Measurements from ENCODE around the gene GSK3A. TPM values are rescaled to one million over a fixed set of nuclear protein-coding genes. Genes with fewer than 3 reads are reported as not detected.

The GSK3A gene
- 43.5 and 49.1 TPM in 2 replicates for total RNA-seq (ENCODE audit: low replicate concordance)
- long read RNA-seq, partial matches to known transcripts, result 0 of 2 reads
- long read RNA-seq, other reads (novel, unspliced or antisense), result 2 of 2 reads

DNA sequence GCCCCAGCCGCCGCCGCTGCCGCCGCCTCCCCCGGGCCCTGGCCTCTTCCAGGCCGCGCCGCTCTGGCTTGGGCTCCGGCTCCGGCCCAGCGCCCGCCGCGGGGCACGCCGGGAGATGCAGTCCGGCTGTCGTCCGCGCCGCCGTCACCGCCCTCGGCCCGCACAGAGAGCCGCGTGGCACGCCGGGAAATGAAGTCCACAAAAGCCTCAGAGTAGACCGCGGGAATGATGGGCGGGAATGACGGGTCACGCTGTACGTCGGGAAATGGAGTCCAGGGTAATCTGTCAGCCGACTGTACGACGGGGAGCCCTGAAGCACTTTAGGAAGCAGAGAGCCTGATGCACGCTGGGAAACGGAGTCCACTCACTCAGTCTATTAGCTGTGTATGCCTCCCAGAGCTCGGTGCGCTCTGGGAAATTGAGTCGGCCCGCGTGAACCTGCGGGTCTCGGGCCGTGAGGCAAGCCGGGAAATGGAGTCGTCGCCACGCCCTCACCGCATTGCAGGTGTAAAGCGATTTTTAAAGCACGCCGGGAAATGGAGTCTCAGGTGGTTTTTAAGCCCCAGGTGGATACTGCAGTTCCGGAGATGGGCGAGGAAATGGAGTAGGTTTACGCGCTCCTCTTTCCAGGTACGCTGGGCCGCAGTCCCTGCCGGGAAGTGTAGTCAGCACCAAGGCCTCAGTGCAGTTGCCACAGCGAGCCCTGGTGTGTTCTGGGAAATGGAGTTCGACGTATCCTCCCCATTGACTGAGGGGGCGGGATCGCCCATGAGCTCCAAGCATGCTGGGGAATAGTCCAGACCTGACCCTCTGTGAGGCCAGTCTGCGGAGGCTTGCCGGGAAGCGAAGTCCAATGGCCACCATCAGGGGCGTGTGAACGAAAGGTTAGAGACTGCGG, at the start of gene GSK3A:
TSS of gene GSK3A (minus strand) at position 91 of the 898 bp plus-strand sequence. CDS start 137 bp downstream, outside the sequence.
- Mint-ChIP-seq H3K27ac (peak within 1 kb of the TSS; percentile 99), H3K36me3 (peaks cover 5% of the 10 kb centered on the region), H3K27me3 (no peaks in the 10 kb centered on the region), H3K4me3 (peak within 1 kb of the TSS; percentile 98), H3K4me1 (ENCODE audit: unreplicated experiment) (peaks cover 46% of the 10 kb centered on the region), H3K9me3 (no peaks in the 10 kb centered on the region)
- TF ChIP-seq, protein P1, sequence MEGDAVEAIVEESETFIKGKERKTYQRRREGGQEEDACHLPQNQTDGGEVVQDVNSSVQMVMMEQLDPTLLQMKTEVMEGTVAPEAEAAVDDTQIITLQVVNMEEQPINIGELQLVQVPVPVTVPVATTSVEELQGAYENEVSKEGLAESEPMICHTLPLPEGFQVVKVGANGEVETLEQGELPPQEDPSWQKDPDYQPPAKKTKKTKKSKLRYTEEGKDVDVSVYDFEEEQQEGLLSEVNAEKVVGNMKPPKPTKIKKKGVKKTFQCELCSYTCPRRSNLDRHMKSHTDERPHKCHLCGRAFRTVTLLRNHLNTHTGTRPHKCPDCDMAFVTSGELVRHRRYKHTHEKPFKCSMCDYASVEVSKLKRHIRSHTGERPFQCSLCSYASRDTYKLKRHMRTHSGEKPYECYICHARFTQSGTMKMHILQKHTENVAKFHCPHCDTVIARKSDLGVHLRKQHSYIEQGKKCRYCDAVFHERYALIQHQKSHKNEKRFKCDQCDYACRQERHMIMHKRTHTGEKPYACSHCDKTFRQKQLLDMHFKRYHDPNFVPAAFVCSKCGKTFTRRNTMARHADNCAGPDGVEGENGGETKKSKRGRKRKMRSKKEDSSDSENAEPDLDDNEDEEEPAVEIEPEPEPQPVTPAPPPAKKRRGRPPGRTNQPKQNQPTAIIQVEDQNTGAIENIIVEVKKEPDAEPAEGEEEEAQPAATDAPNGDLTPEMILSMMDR (conservative IDR thresholded peaks at IDR 0.05), result no peak
- peak; percentile 98 for DNase-seq (ENCODE audit: extremely low spot score, unreplicated experiment)

- Mint-ChIP-seq H3K4me1 (ENCODE audit: unreplicated experiment) (peaks cover 8% of the 10 kb centered on the region), H3K9me3 (no peaks in the 10 kb centered on the region), H3K36me3 (peaks cover 5% of the 10 kb centered on the region), H3K27me3 (no peaks in the 10 kb centered on the region), H3K4me3 (peak overlapping the region; percentile 24), H3K27ac (peak overlapping the region; percentile 76)
- TF ChIP-seq, protein P1 (conservative IDR thresholded peaks at IDR 0.05), result no peak
- no peak for DNase-seq (ENCODE audit: extremely low spot score, unreplicated experiment)
These were observed 49.0 kb upstream of the GSK3A start for GRCh38 chr19:42291435-42291810.

- H3K27me3 Mint-ChIP-seq, result no peaks in the 10 kb centered on the region
- no peak for DNase-seq (ENCODE audit: extremely low spot score, unreplicated experiment)
- peaks cover 5% of the 10 kb centered on the region for H3K36me3 Mint-ChIP-seq
- H3K27ac Mint-ChIP-seq, result peak overlapping the region; percentile 76
- H3K4me1 Mint-ChIP-seq (ENCODE audit: unreplicated experiment), result peaks cover 14% of the 10 kb centered on the region
- no peaks in the 10 kb centered on the region for H3K9me3 Mint-ChIP-seq
- H3K4me3 Mint-ChIP-seq, result no peak overlapping the region
- TF ChIP-seq, protein P1 (conservative IDR thresholded peaks at IDR 0.05), result peak; percentile 67
These were observed 48.4 kb upstream of the GSK3A start for GRCh38 chr19:42290523-42291434.

DNA sequence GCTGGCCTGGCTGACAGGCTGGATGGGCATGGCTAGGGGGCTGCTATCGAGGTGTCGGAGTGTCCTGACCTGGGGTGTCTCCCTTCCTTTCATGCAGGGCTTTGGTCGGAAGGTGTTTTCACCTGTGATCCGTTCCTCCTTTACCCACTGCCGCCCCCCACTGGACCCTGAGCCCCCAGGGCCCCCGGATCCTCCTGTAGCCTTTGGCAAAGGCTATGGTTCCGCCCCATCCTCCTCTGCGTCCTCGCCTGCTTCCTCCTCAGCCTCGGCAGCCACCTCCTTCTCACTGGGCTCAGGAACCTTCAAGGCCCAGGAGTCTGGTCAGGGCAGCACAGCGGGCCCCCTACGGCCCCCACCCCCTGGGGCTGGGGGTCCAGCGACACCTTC, 47.7 kb upstream of the GSK3A start:
- Mint-ChIP-seq H3K9me3 (no peaks in the 10 kb centered on the region), H3K36me3 (peaks cover 5% of the 10 kb centered on the region), H3K4me3 (no peak overlapping the region), H3K27me3 (no peaks in the 10 kb centered on the region), H3K27ac (no peak overlapping the region), H3K4me1 (ENCODE audit: unreplicated experiment) (peaks cover 16% of the 10 kb centered on the region)
- TF ChIP-seq, protein P1 (conservative IDR thresholded peaks at IDR 0.05), result no peak
- DNase-seq (ENCODE audit: extremely low spot score, unreplicated experiment), result no peak

DNA sequence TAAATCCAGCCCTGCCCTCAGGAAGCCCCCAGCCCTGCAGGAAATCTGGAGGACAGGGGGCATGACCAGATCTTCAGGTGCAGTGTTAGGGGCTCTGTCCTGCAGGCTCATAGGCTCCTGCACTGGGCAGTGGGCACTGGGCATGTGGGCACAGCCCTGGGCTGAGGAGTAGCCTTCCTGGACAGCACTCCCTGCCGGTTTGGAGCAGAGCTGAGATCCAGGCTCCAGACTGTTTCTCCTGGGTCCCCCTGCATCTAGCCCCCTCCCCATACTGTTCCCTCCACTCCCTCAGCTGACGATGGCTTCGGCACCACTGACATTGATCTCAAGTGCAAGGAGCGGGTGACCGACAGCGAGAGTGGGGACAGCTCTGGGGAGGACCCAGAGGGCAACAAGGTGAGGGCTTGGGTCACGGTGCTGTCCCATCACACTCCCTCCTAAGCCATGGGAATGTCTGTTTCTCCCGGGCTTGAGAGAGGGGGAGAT, 47.2 kb upstream of the GSK3A start:
- TF ChIP-seq, protein P1 (conservative IDR thresholded peaks at IDR 0.05), result no peak
- Mint-ChIP-seq H3K9me3 (no peaks in the 10 kb centered on the region), H3K4me1 (ENCODE audit: unreplicated experiment) (peaks cover 22% of the 10 kb centered on the region), H3K4me3 (no peak overlapping the region), H3K36me3 (peaks cover 5% of the 10 kb centered on the region), H3K27ac (no peak overlapping the region), H3K27me3 (no peaks in the 10 kb centered on the region)
- no peak for DNase-seq (ENCODE audit: extremely low spot score, unreplicated experiment)

All from type B pancreatic cell (in vitro differentiated cells).